ENCODE data around the gene SIRPA.

SIRPA gene

GRCh38 chr20:1894951-1895673 is at the start of gene SIRPA:
SIRPA (plus strand) TSS chr20:1895407; CDS start chr20:1895448, 41 bp downstream.
- peak; percentile 40 for DNase-seq (ENCODE audit: low read depth)

- DNase-seq (ENCODE audit: low read depth), result no peak
Measured at GRCh38 chr20:1845701-1846100, 49.5 kb upstream of the SIRPA start.

- DNase-seq (ENCODE audit: low read depth), result no peak
Measured at GRCh38 chr20:1846341-1846740, 48.9 kb upstream of the SIRPA start.

- DNase-seq (ENCODE audit: low read depth), result no peak
Measured at GRCh38 chr20:1846876-1847275, 48.3 kb upstream of the SIRPA start.

GRCh38 chr20:1847780-1848179 is 47.4 kb upstream of the SIRPA start:
- DNase-seq (ENCODE audit: low read depth), result no peak

- DNase-seq (ENCODE audit: low read depth), result no peak
Measured at GRCh38 chr20:1848373-1848772, 46.8 kb upstream of the SIRPA start.

- no peak for DNase-seq (ENCODE audit: low read depth)
Measured at GRCh38 chr20:1851396-1851795, 43.8 kb upstream of the SIRPA start.

- DNase-seq (ENCODE audit: low read depth), result no peak
Measured at GRCh38 chr20:1853473-1853872, 41.7 kb upstream of the SIRPA start.

GRCh38 chr20:1854246-1854645 is 41.0 kb upstream of the SIRPA start:
- DNase-seq (ENCODE audit: low read depth), result no peak

- DNase-seq (ENCODE audit: low read depth), result no peak
Measured at GRCh38 chr20:1855109-1855508, 40.1 kb upstream of the SIRPA start.

- no peak for DNase-seq (ENCODE audit: low read depth)
Measured at GRCh38 chr20:1855690-1856089, 39.5 kb upstream of the SIRPA start.

- DNase-seq (ENCODE audit: low read depth), result peak; percentile 65
Measured at GRCh38 chr20:1856424-1856823, 38.8 kb upstream of the SIRPA start.

GRCh38 chr20:1857466-1857865 is 37.7 kb upstream of the SIRPA start:
- DNase-seq (ENCODE audit: low read depth), result no peak

GRCh38 chr20:1858871-1859270 is 36.3 kb upstream of the SIRPA start:
- no peak for DNase-seq (ENCODE audit: low read depth)

- DNase-seq (ENCODE audit: low read depth), result peak; percentile 58
Measured at GRCh38 chr20:1860446-1860845, 34.8 kb upstream of the SIRPA start.

- DNase-seq (ENCODE audit: low read depth), result peak; percentile 40
Measured at GRCh38 chr20:1861347-1861976, 33.7 kb upstream of the SIRPA start.

- no peak for DNase-seq (ENCODE audit: low read depth)
Measured at GRCh38 chr20:1861996-1862662, 33.1 kb upstream of the SIRPA start.

GRCh38 chr20:1862663-1863053 is 32.5 kb upstream of the SIRPA start:
- DNase-seq (ENCODE audit: low read depth), result no peak

- DNase-seq (ENCODE audit: low read depth), result no peak
Measured at GRCh38 chr20:1863296-1863695, 31.9 kb upstream of the SIRPA start.

GRCh38 chr20:1866834-1867233 is 28.4 kb upstream of the SIRPA start:
- no peak for DNase-seq (ENCODE audit: low read depth)

- no peak for DNase-seq (ENCODE audit: low read depth)
Measured at GRCh38 chr20:1867495-1868260, 27.5 kb upstream of the SIRPA start.

GRCh38 chr20:1868856-1869255 is 26.4 kb upstream of the SIRPA start:
- DNase-seq (ENCODE audit: low read depth), result no peak

GRCh38 chr20:1870323-1870722 is 24.9 kb upstream of the SIRPA start:
- DNase-seq (ENCODE audit: low read depth), result no peak

Measured in GM04504 (cell line).